ENCODE data around the gene NOP53. TPM values are rescaled to one million over a fixed set of nuclear protein-coding genes. Genes with fewer than 3 reads are reported as not detected.

NOP53 gene
- total RNA-seq, 1 donor from 2014 or later: 169 TPM

- no peak for DNase-seq
- H3K9me3 ChIP-seq (replicated peaks): peaks cover 5% of the 10 kb centered on the region
- no peak overlapping the region for H3K27ac ChIP-seq (replicated peaks)
- H3K27me3 ChIP-seq (ENCODE audit: low read depth): no peaks in the 10 kb centered on the region
- H3K36me3 ChIP-seq: peaks cover 100% of the 10 kb centered on the region
- no peak overlapping the region for H3K4me3 ChIP-seq
- no peak for TF ChIP-seq CTCF (IDR thresholded peaks at IDR 0.05; ENCODE audit: borderline replicate concordance)
- H3K4me1 ChIP-seq: no peaks in the 10 kb centered on the region
- intact Hi-C loops (cut with micrococcal nuclease): no loop called here
Measured at GRCh38 chr19:47754206-47755064, 9.1 kb downstream of the NOP53 start.

GRCh38 chr19:47755065-47755761 is 9.9 kb downstream of the NOP53 start:
- no peak overlapping the region for H3K4me3 ChIP-seq
- no peak for DNase-seq
- H3K36me3 ChIP-seq: peaks cover 98% of the 10 kb centered on the region
- no peaks in the 10 kb centered on the region for H3K4me1 ChIP-seq
- H3K27ac ChIP-seq (replicated peaks): no peak overlapping the region
- no peaks in the 10 kb centered on the region for H3K27me3 ChIP-seq (ENCODE audit: low read depth)
- TF ChIP-seq CTCF (IDR thresholded peaks at IDR 0.05; ENCODE audit: borderline replicate concordance): no peak
- intact Hi-C loops (cut with micrococcal nuclease): no loop called here
- H3K9me3 ChIP-seq (replicated peaks): peaks cover 5% of the 10 kb centered on the region

- H3K4me3 ChIP-seq: no peak overlapping the region
- intact Hi-C loops (cut with micrococcal nuclease): no loop called here
- DNase-seq: no peak
- H3K4me1 ChIP-seq: no peaks in the 10 kb centered on the region
- no peaks in the 10 kb centered on the region for H3K27me3 ChIP-seq (ENCODE audit: low read depth)
- no peak for TF ChIP-seq CTCF (IDR thresholded peaks at IDR 0.05; ENCODE audit: borderline replicate concordance)
- no peak overlapping the region for H3K27ac ChIP-seq (replicated peaks)
- H3K9me3 ChIP-seq (replicated peaks): peaks cover 5% of the 10 kb centered on the region
- peaks cover 93% of the 10 kb centered on the region for H3K36me3 ChIP-seq
Measured at GRCh38 chr19:47755762-47756626, 10.6 kb downstream of the NOP53 start.

GRCh38 chr19:47756627-47756929 is 11.2 kb downstream of the NOP53 start:
- intact Hi-C loops (cut with micrococcal nuclease): no loop called here
- Histone ChIP-seq H3K4me1 (no peaks in the 10 kb centered on the region), H3K4me3 (no peak overlapping the region), H3K36me3 (peaks cover 87% of the 10 kb centered on the region), H3K27me3 (ENCODE audit: low read depth) (no peaks in the 10 kb centered on the region), H3K9me3 (replicated peaks) (peaks cover 5% of the 10 kb centered on the region), H3K27ac (replicated peaks) (no peak overlapping the region)
- no peak for DNase-seq
- no peak for TF ChIP-seq CTCF (IDR thresholded peaks at IDR 0.05; ENCODE audit: borderline replicate concordance)

GRCh38 chr19:47756953-47757608 is 11.7 kb downstream of the NOP53 start:
- H3K4me3 ChIP-seq: no peak overlapping the region
- no peak for DNase-seq
- H3K4me1 ChIP-seq: no peaks in the 10 kb centered on the region
- peak overlapping the region; percentile 16 for H3K27ac ChIP-seq (replicated peaks)
- no peaks in the 10 kb centered on the region for H3K27me3 ChIP-seq (ENCODE audit: low read depth)
- TF ChIP-seq CTCF (IDR thresholded peaks at IDR 0.05; ENCODE audit: borderline replicate concordance): no peak
- intact Hi-C loops (cut with micrococcal nuclease): no loop called here
- H3K36me3 ChIP-seq: peaks cover 82% of the 10 kb centered on the region
- H3K9me3 ChIP-seq (replicated peaks): peaks cover 5% of the 10 kb centered on the region

Data from left ventricle myocardium inferior (tissue), 1 donor.